Measurements from ENCODE around the gene AHDC1. TPM values are rescaled to one million over a fixed set of nuclear protein-coding genes. Genes with fewer than 3 reads are reported as not detected.

The AHDC1 gene
- total RNA-seq, 1 experiment from 2014 or later, result 49.0 TPM

DNA sequence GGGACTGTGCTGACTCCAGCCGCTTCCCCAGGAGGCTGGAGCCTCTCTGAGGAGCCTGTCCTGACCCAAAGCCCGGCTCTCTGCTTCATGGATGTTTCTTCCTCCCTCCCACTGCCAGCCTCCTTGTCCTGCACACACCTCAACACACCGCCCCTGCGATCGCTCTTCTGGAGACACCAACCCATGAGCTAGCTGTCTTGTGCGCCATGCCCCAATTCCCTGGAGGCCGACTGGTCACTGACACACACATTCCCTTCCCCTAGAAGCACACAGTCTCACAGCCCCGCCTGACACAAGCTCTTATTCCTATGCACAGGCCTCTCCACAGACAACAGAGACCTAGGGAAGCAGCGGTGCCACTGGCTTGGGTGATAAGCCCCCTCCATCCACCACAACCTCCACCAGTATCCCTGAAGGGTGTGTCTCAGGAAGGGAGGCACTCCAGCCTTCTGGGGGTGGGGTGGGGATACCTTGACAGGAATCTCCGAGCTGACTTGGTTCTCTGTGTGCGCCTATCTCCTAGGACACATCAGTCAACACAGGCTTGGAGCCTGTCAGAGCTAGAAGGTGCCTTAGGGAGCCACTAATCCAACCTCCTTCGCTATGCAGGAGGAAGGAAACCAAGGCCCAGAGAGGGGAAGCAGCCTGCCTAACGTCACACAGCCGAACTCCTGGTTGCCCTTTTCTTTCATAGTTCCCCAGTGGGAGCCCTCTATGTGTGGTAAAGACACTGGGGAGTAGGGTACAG is 31.1 kb downstream of the AHDC1 start (continued):
- TF ChIP-seq, protein P1, sequence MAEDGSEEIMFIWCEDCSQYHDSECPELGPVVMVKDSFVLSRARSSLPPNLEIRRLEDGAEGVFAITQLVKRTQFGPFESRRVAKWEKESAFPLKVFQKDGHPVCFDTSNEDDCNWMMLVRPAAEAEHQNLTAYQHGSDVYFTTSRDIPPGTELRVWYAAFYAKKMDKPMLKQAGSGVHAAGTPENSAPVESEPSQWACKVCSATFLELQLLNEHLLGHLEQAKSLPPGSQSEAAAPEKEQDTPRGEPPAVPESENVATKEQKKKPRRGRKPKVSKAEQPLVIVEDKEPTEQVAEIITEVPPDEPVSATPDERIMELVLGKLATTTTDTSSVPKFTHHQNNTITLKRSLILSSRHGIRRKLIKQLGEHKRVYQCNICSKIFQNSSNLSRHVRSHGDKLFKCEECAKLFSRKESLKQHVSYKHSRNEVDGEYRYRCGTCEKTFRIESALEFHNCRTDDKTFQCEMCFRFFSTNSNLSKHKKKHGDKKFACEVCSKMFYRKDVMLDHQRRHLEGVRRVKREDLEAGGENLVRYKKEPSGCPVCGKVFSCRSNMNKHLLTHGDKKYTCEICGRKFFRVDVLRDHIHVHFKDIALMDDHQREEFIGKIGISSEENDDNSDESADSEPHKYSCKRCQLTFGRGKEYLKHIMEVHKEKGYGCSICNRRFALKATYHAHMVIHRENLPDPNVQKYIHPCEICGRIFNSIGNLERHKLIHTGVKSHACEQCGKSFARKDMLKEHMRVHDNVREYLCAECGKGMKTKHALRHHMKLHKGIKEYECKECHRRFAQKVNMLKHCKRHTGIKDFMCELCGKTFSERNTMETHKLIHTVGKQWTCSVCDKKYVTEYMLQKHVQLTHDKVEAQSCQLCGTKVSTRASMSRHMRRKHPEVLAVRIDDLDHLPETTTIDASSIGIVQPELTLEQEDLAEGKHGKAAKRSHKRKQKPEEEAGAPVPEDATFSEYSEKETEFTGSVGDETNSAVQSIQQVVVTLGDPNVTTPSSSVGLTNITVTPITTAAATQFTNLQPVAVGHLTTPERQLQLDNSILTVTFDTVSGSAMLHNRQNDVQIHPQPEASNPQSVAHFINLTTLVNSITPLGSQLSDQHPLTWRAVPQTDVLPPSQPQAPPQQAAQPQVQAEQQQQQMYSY (CRISPR knock-in tag; IDR thresholded peaks at IDR 0.05), result no peak
- TF ChIP-seq NFYB (CRISPR knock-in tag; conservative IDR thresholded peaks at IDR 0.05; ENCODE audit: low read depth) (no peak), ZNF121 (CRISPR knock-in tag; IDR thresholded peaks at IDR 0.05) (no peak), EMX1 (CRISPR knock-in tag; IDR thresholded peaks at IDR 0.05) (no peak), ATF3 (CRISPR knock-in tag; conservative IDR thresholded peaks at IDR 0.05) (no peak), ATF2 (CRISPR knock-in tag; IDR thresholded peaks at IDR 0.05; ENCODE audit: borderline replicate concordance, low read depth) (no peak), NFATC4 (CRISPR knock-in tag; IDR thresholded peaks at IDR 0.05) (no peak), RELA (CRISPR knock-in tag; IDR thresholded peaks at IDR 0.05; ENCODE audit: borderline replicate concordance) (no peak), NR2C2 (CRISPR knock-in tag; IDR thresholded peaks at IDR 0.05) (no peak), MLX (CRISPR knock-in tag; IDR thresholded peaks at IDR 0.05) (no peak)
- TF ChIP-seq, protein P2, sequence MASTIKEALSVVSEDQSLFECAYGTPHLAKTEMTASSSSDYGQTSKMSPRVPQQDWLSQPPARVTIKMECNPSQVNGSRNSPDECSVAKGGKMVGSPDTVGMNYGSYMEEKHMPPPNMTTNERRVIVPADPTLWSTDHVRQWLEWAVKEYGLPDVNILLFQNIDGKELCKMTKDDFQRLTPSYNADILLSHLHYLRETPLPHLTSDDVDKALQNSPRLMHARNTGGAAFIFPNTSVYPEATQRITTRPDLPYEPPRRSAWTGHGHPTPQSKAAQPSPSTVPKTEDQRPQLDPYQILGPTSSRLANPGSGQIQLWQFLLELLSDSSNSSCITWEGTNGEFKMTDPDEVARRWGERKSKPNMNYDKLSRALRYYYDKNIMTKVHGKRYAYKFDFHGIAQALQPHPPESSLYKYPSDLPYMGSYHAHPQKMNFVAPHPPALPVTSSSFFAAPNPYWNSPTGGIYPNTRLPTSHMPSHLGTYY (CRISPR knock-in tag; IDR thresholded peaks at IDR 0.05), result no peak

GRCh38 chr1:27572019-27572678 is 31.8 kb downstream of the AHDC1 start:
- H3K4me1 Mint-ChIP-seq, result peaks cover 82% of the 10 kb centered on the region

More at GRCh38 chr1:27572019-27572678, 31.8 kb downstream of the AHDC1 start:
- no peak for ATAC-seq
- POLR2A ChIA-PET, result interaction anchor here (0.6 to 4.0 kb wide), 6 partner anchors 15 to 140 kb away, joined by 3 to 33 read pairs (median 7); partner anchors contain the start of gene AHDC1
- Mint-ChIP-seq H3K27ac (peak overlapping the region; percentile 97), H3K36me3 (no peaks in the 10 kb centered on the region), H3K9me3 (no peaks in the 10 kb centered on the region), H3K27me3 (ENCODE audit: low read depth) (no peaks in the 10 kb centered on the region), H3K4me3 (peak overlapping the region; percentile 34)
- TF ChIP-seq SMAD4 (CRISPR knock-in tag; IDR thresholded peaks at IDR 0.05), result no peak
- TF ChIP-seq, protein P1 (CRISPR knock-in tag; IDR thresholded peaks at IDR 0.05), result peak; percentile 78
- no peak for TF ChIP-seq PRRX2 (CRISPR knock-in tag; IDR thresholded peaks at IDR 0.05)
- TF ChIP-seq ZBTB43 (CRISPR knock-in tag; IDR thresholded peaks at IDR 0.05), result no peak
- TF ChIP-seq TEAD1 (CRISPR knock-in tag; IDR thresholded peaks at IDR 0.05), result no peak
- TF ChIP-seq, protein P3, sequence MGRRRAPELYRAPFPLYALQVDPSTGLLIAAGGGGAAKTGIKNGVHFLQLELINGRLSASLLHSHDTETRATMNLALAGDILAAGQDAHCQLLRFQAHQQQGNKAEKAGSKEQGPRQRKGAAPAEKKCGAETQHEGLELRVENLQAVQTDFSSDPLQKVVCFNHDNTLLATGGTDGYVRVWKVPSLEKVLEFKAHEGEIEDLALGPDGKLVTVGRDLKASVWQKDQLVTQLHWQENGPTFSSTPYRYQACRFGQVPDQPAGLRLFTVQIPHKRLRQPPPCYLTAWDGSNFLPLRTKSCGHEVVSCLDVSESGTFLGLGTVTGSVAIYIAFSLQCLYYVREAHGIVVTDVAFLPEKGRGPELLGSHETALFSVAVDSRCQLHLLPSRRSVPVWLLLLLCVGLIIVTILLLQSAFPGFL (CRISPR knock-in tag; IDR thresholded peaks at IDR 0.05; ENCODE audit: borderline replicate concordance), result no peak
- peak; percentile 51; the same call in 1 of the 2 replicates for TF ChIP-seq ZNF423 (CRISPR knock-in tag; IDR thresholded peaks at IDR 0.05)
- no peak for TF ChIP-seq IRF2 (CRISPR knock-in tag; IDR thresholded peaks at IDR 0.05; ENCODE audit: borderline replicate concordance, low read depth)
- no peak for DNase-seq (ENCODE audit: low spot score)
- CTCF ChIA-PET, result interaction anchor here (0.7 to 16.0 kb wide), 16 partner anchors 15 to 206 kb away, joined by 3 to 489 read pairs (median 8); partner anchors contain the start of genes AHDC1 and MAP3K6

All from WTC11 (cell line).